ENCODE measurements around the gene FGFR3. TPM values are rescaled to one million over a fixed set of nuclear protein-coding genes. Genes with fewer than 3 reads are reported as not detected.

FGFR3 gene
- 0.33 and 0.44 TPM in 2 replicates for total RNA-seq

DNA sequence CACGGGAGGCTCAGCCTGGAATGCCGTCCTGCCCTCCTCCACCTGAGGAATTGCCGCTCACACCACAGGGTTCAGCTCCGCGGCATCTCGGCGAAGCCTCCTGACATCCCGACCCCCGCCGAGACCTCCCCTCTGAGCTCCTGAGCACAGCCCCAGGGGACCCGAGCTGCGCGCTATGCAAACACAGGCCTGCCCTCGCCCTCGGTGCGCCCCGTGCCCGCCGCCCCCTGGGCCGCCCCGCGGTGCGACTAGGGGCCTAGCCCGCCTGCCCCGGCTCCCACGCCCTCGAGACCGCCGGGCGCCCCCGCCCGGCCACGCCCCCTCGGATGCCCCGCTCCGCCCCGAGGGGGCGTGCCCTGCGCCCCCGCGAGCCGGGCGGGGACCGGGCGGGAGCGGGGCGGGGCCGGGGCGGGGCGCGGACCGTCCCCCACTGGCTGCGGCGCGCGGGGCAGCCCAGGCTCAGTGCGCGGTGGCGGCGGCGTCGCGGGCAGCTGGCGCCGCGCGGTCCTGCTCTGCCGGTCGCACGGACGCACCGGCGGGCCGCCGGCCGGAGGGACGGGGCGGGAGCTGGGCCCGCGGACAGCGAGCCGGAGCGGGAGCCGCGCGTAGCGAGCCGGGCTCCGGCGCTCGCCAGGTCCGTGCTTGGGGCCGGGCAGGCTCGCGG lies at the start of gene FGFR3:
FGFR3 (plus strand) TSS at position 462 of the 664 bp plus-strand sequence. CDS start 642 bp downstream, outside the sequence.

DNA sequence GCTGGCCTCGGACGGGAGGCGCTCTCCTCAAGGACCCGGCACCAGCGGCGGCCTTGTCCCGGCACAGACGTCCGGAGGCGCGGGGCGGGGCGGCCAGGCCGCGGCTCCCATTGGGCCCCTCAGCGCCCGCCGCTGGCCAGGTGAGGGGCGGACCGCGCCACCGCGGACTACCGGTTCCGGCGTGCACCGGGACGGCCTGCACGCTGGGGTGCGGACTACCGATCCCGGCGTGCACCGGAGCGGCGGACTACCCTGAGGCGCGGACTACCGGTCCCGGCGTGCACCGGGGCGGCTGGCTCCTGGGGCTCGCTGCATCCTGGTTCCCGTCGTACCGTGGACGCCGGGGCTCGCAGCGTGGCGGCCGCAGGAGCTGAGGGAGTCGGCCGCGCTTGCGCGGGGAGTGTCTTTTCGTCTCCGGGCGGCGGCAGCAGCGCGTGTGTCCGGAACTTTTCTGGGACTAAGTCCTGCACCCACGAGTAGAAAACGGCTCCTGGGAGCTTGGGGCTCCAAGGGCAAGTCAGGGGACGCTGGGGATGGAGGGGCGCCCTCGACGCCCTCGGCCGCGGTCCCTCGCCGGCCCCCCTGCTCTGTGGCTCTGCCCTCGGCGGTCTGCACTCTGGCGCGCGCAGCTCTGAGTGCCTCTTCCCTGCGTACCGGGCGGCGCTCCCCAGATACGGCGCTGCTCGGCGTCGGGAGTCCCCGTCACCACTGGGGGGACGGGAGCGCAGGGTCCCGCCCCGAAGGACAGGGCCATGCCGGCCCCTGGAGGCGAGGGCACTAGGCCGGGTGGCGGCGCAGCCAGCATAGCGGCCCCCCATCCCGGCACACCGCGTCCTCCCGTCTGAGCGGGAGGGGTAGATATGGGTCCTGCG lies 63.2 kb downstream of the FGFR3 start, which contains the start of gene LETM1:
LETM1 (minus strand) TSS at position 86 of the 872 bp plus-strand sequence. CDS start 206 bp downstream, outside the sequence.

Other genes with a start within 250 kb of the FGFR3 start
- 2.3 TPM in 2 replicates for gene FAM53A, start 109.0 kb upstream of the FGFR3 start, total RNA-seq
- gene SLBP, start 81.0 kb upstream of the FGFR3 start, total RNA-seq = 50.2 and 63.2 TPM in 2 replicates
- 38.0 and 56.7 TPM in 2 replicates for gene TMEM129, start 72.0 kb upstream of the FGFR3 start, total RNA-seq
- 4.6 and 31.0 TPM in 2 replicates for gene TACC3, start 71.8 kb upstream of the FGFR3 start, total RNA-seq
- gene LETM1, start 62.9 kb downstream of the FGFR3 start, total RNA-seq = 56.1 and 76.1 TPM in 2 replicates
- gene NSD2, start 78.1 kb downstream of the FGFR3 start, total RNA-seq = 64.0 and 110 TPM in 2 replicates
- 18.9 and 19.4 TPM in 2 replicates for gene NELFA, start 215.7 kb downstream of the FGFR3 start, total RNA-seq